Panc1 (cell line): ENCODE results near the gene KRTAP5-1. TPM values are rescaled to one million over a fixed set of nuclear protein-coding genes. Genes with fewer than 3 reads are reported as not detected.

Source experiments
- ATAC-seq: fragments of 200-7000 bp; cut with Tn5 transposase; 2 replicates; pipeline ENCODE4 v1.9.1; 2020; ENCODE audit warnings: mild to moderate bottlenecking, moderate library complexity
- BruUV-seq: library from RNA; stranded (reverse); fragments of 400-500 nt; replicated peaks from 2 replicates; lab custom pipeline; 2021; lab: Mats Ljungman, UMichigan
- CTCF ChIA-PET: fragments of 300-600 bp; sonication (Branson Sonifier 250); formaldehyde crosslinking; loops from one replicate; lab custom pipeline; 2022; ENCODE audit warnings: antibody characterized with exemption; lab: Charles Lee
- POLR2A ChIA-PET: fragments of 300-600 bp; sonication (Branson Sonifier 250); formaldehyde crosslinking; loops from one replicate; lab custom pipeline; 2022; ENCODE audit warnings: antibody characterized with exemption; lab: Charles Lee
- DNase-seq: peaks from one replicate; pipeline ENCODE4 v3.0.0-alpha.2; 2010; ENCODE audit warnings: low read depth, low spot score
- H3K27ac ChIP-seq: 2 replicates; pipeline ENCODE4 v1.5.1; 2011; ENCODE audit warnings: mild to moderate bottlenecking, low read length, inconsistent platforms
- H3K27me3 ChIP-seq: fragments of 200-500 bp; sonication (Bioruptor generic); 2 replicates; pipeline ENCODE4 v1.6.0; 2014; ENCODE audit warnings: low read length, inconsistent platforms; ENCODE audit not compliant: control insufficient read depth, insufficient read depth
- H3K36me3 ChIP-seq: fragments of 200-500 bp; sonication (Bioruptor generic); 2 replicates; pipeline ENCODE4 v1.5.1; 2014; ENCODE audit warnings: inconsistent platforms, mild to moderate bottlenecking, low read length, moderate library complexity; ENCODE audit not compliant: control insufficient read depth, insufficient read depth
- H3K4me1 ChIP-seq: 2 replicates; pipeline ENCODE4 v1.5.1; 2011; ENCODE audit warnings: inconsistent platforms, mild to moderate bottlenecking, low read length, moderate library complexity; ENCODE audit not compliant: control insufficient read depth, insufficient read depth
- H3K4me3 ChIP-seq, 2 experiments: 2 replicates each; pipeline ENCODE4 v1.5.1; 2011 to 2012; ENCODE audit warnings: low read depth in 2 of 2, low read length in 2 of 2, mild to moderate bottlenecking in 2 of 2, inconsistent platforms in 1 of 2, moderate library complexity in 1 of 2
- H3K9me3 ChIP-seq: fragments of 200-500 bp; sonication (Bioruptor generic); 2 replicates; pipeline ENCODE4 v1.5.1; 2014; ENCODE audit warnings: low read depth, mild to moderate bottlenecking, inconsistent platforms, low read length, moderate library complexity; ENCODE audit not compliant: control insufficient read depth, insufficient read depth
- CTCF ChIP-seq: fragments of 450-650 bp; IDR thresholded peaks from 2 replicates; pipeline ENCODE4 v1.5.1; 2017; ENCODE audit warnings: mild to moderate bottlenecking
- POLR2AphosphoS5 ChIP-seq: IDR thresholded peaks from 2 replicates; pipeline ENCODE4 v1.6.1; 2012; ENCODE audit warnings: mild to moderate bottlenecking, low read depth, low read length, moderate library complexity
- REST ChIP-seq, 2 experiments: IDR thresholded peaks; 2 replicates each; pipeline ENCODE4 v1.6.1; 2011 to 2012; ENCODE audit warnings: low read depth in 2 of 2, control low read depth in 1 of 2, low read length in 1 of 2, mild to moderate bottlenecking in 1 of 2, moderate library complexity in 1 of 2; ENCODE audit not compliant: insufficient read depth in 1 of 2
- SIN3A ChIP-seq: IDR thresholded peaks from 2 replicates; pipeline ENCODE4 v1.6.1; 2012; ENCODE audit warnings: low read depth, mild to moderate bottlenecking, low read length, moderate library complexity, borderline replicate concordance; ENCODE audit not compliant: insufficient read depth
- TCF7L2 ChIP-seq: IDR thresholded peaks from 2 replicates; pipeline ENCODE4 v1.6.1; 2011; ENCODE audit warnings: mild to moderate bottlenecking, low read depth, low read length, inconsistent platforms
- in situ Hi-C: cut with HindIII; loops from 2 replicates; pipeline ENCODE4 v1.10.0; 2016; ENCODE audit warnings: low sequenced_read_pairs, low pct_unique_long_range_greater_than_20kb
- intact Hi-C: fragments of 100-400 bp; cut with micrococcal nuclease; formaldehyde crosslinking; loops from one replicate; pipeline ENCODE4 v1.10.0; 2022; ENCODE audit not compliant: unreplicated experiment
- total RNA-seq: library from RNA; stranded (reverse); gene quantifications from one replicate; pipeline ENCODE4 v1.2.1, GENCODE V29; 2021; ENCODE audit not compliant: unreplicated experiment

The KRTAP5-1 gene
- total RNA-seq, 1 experiment from 2014 or later, result not detected

GRCh38 chr11:1572197-1573076 lies 12.6 kb downstream of the KRTAP5-1 start, which contains the start of gene DUSP8:
Gene DUSP8, minus strand, starts transcription at chr11:1572271. Its CDS starts 6,445 bp downstream, at chr11:1565826.
- no peaks in the 10 kb centered on the region for H3K36me3 ChIP-seq
- peaks cover 21% of the 10 kb centered on the region for H3K4me1 ChIP-seq
- CTCF ChIA-PET, result interaction anchor here (0.6 to 3.2 kb wide), 3 partner anchors 13 to 26 kb away, joined by 3 to 95 read pairs (median 5); no protein-coding TSS in a partner anchor
- TF ChIP-seq POLR2AphosphoS5, result no peak
- TF ChIP-seq TCF7L2, result no peak
- TF ChIP-seq CTCF, result no peak
- no peak for TF ChIP-seq SIN3A
- no peak for TF ChIP-seq REST (IDR thresholded peaks at IDR 0.05; ENCODE audit: insufficient read depth in 1 of 2, low read depth in 2 of 2, low read length in 1 of 2)
- POLR2A ChIA-PET, result no interaction called here
- no peak within 1 kb of the TSS for H3K27ac ChIP-seq
- BruUV-seq, result no TSS peak
- no peaks in the 10 kb centered on the region; the same call in 1 of the 2 replicates for H3K27me3 ChIP-seq
- ATAC-seq, result peak; percentile 65
- no peak for DNase-seq
- H3K4me3 ChIP-seq, result peak within 1 kb of the TSS; percentile 41 to 59
- intact Hi-C loops, result no loop called here
- H3K9me3 ChIP-seq, result no peaks in the 10 kb centered on the region
- in situ Hi-C loops, result no loop called here

- ChIA-PET CTCF (interaction anchor here (0.6 to 0.7 kb wide), 2 partner anchors 12 to 25 kb away, joined by 3 to 5 read pairs; no protein-coding TSS in a partner anchor), POLR2A (no interaction called here)
- no peaks in the 10 kb centered on the region for H3K9me3 ChIP-seq
- H3K4me1 ChIP-seq, result peaks cover 21% of the 10 kb centered on the region
- peak overlapping the region; percentile 40 to 56; a peak in 3 of 4 replicates for H3K4me3 ChIP-seq
- intact Hi-C loops (no loop called here), in situ Hi-C loops (no loop called here)
- H3K36me3 ChIP-seq, result no peaks in the 10 kb centered on the region
- H3K27me3 ChIP-seq, result no peaks in the 10 kb centered on the region; the same call in 1 of the 2 replicates
- ATAC-seq (no peak), DNase-seq (no peak)
- H3K27ac ChIP-seq, result no peak overlapping the region
- no TSS peak for BruUV-seq
- TF ChIP-seq SIN3A (no peak), CTCF (no peak), REST (IDR thresholded peaks at IDR 0.05; ENCODE audit: insufficient read depth in 1 of 2, low read depth in 2 of 2, low read length in 1 of 2) (no peak), POLR2AphosphoS5 (no peak), TCF7L2 (no peak)
Observed at GRCh38 chr11:1571760-1572196, 13.3 kb downstream of the KRTAP5-1 start.
